HG03280 (cell line): Measurements from ENCODE around the gene YJEFN3.

Experiments
- ATAC-seq: cut with Tn5 transposase; IDR thresholded peaks from one replicate; pipeline ENCODE4 v1.9.1; 2021; ENCODE audit warnings: mild to moderate bottlenecking, moderate library complexity; ENCODE audit not compliant: unreplicated experiment

Gene YJEFN3

GRCh38 chr19:19549804-19550464, 21.2 kb downstream of the YJEFN3 start:
- ATAC-seq: no peak

- no peak for ATAC-seq
Observed at GRCh38 chr19:19550485-19550929, 21.8 kb downstream of the YJEFN3 start.

- no peak for ATAC-seq
Observed at GRCh38 chr19:19550972-19551852, 22.5 kb downstream of the YJEFN3 start.

- ATAC-seq: no peak
Observed at GRCh38 chr19:19551853-19552192, 23.1 kb downstream of the YJEFN3 start.

- ATAC-seq: no peak
Observed at GRCh38 chr19:19552798-19553197, 24.1 kb downstream of the YJEFN3 start.

- no peak for ATAC-seq
Observed at GRCh38 chr19:19553670-19554069, 25.0 kb downstream of the YJEFN3 start.

GRCh38 chr19:19554074-19555023, 25.6 kb downstream of the YJEFN3 start:
- ATAC-seq: no peak

GRCh38 chr19:19558055-19558454, 29.3 kb downstream of the YJEFN3 start:
- ATAC-seq: no peak

GRCh38 chr19:19558636-19559035, 29.9 kb downstream of the YJEFN3 start:
- ATAC-seq: no peak

GRCh38 chr19:19559931-19560330, 31.2 kb downstream of the YJEFN3 start:
- no peak for ATAC-seq

GRCh38 chr19:19561946-19562664, 33.4 kb downstream of the YJEFN3 start:
- ATAC-seq: no peak

GRCh38 chr19:19562665-19563347, 34.1 kb downstream of the YJEFN3 start:
- no peak for ATAC-seq

- no peak for ATAC-seq
Observed at GRCh38 chr19:19563348-19563848, 34.7 kb downstream of the YJEFN3 start.

GRCh38 chr19:19566306-19566705, 37.6 kb downstream of the YJEFN3 start:
- ATAC-seq: no peak

GRCh38 chr19:19567391-19567790, 38.7 kb downstream of the YJEFN3 start:
- ATAC-seq: no peak

- no peak for ATAC-seq
Observed at GRCh38 chr19:19568802-19569756, 40.4 kb downstream of the YJEFN3 start.

GRCh38 chr19:19570571-19570970, 41.9 kb downstream of the YJEFN3 start:
- ATAC-seq: no peak

- no peak for ATAC-seq
Observed at GRCh38 chr19:19571071-19571786, 42.5 kb downstream of the YJEFN3 start.
